AG08396 (cell line): ENCODE measurements around the gene SPARC.
"Not testable (repeated sequence)": the region's sequence is repeated elsewhere in the genome, so short reads cannot be mapped to it uniquely, and the experiment has no call there.

Experiments
- DNase-seq: peaks from one replicate; pipeline ENCODE4 v3.0.0; 2012; ENCODE audit warnings: low spot score, mixed read lengths

The SPARC gene

GRCh38 chr5:151686674-151687407 lies at the start of gene SPARC:
TSS of gene SPARC (minus strand) at chr5:151686915. CDS start at chr5:151676188, 10,727 bp downstream.
- peak; percentile 78 for DNase-seq

GRCh38 chr5:151735646-151736045 lies 48.9 kb upstream of the SPARC start:
- no peak for DNase-seq

- no peak for DNase-seq
Observed at GRCh38 chr5:151734064-151734408, 47.3 kb upstream of the SPARC start.

GRCh38 chr5:151733358-151734063 lies 46.8 kb upstream of the SPARC start:
- no peak for DNase-seq

- no peak for DNase-seq
Observed at GRCh38 chr5:151730381-151730780, 43.7 kb upstream of the SPARC start.

GRCh38 chr5:151729597-151729996 lies 42.9 kb upstream of the SPARC start:
- DNase-seq = not testable (repeated sequence)

- no peak for DNase-seq
Observed at GRCh38 chr5:151724360-151724759, 37.6 kb upstream of the SPARC start.

GRCh38 chr5:151722546-151722945 lies 35.8 kb upstream of the SPARC start:
- DNase-seq = no peak

GRCh38 chr5:151721812-151722391 lies 35.2 kb upstream of the SPARC start:
- DNase-seq = no peak

GRCh38 chr5:151721087-151721646 lies 34.5 kb upstream of the SPARC start:
- DNase-seq = no peak

- no peak for DNase-seq
Observed at GRCh38 chr5:151720215-151720614, 33.5 kb upstream of the SPARC start.

- no peak for DNase-seq
Observed at GRCh38 chr5:151719228-151720000, 32.7 kb upstream of the SPARC start.

- DNase-seq = peak; percentile 64
Observed at GRCh38 chr5:151718646-151719045, 31.9 kb upstream of the SPARC start.

- peak; percentile 53 for DNase-seq
Observed at GRCh38 chr5:151718153-151718552, 31.4 kb upstream of the SPARC start.

- DNase-seq = no peak
Observed at GRCh38 chr5:151717416-151717815, 30.7 kb upstream of the SPARC start.

- DNase-seq = no peak
Observed at GRCh38 chr5:151709109-151709735, 22.5 kb upstream of the SPARC start.

- DNase-seq = no peak
Observed at GRCh38 chr5:151708126-151708525, 21.4 kb upstream of the SPARC start.

GRCh38 chr5:151707567-151707966 lies 20.9 kb upstream of the SPARC start:
- no peak for DNase-seq

- no peak for DNase-seq
Observed at GRCh38 chr5:151706906-151707305, 20.2 kb upstream of the SPARC start.

- DNase-seq = no peak
Observed at GRCh38 chr5:151703780-151704179, 17.1 kb upstream of the SPARC start.

- DNase-seq = no peak
Observed at GRCh38 chr5:151703227-151703626, 16.5 kb upstream of the SPARC start.

GRCh38 chr5:151700820-151701219 lies 14.1 kb upstream of the SPARC start:
- DNase-seq = no peak
